NCI-H460 (cell line): ENCODE measurements around the gene PKD1L1. TPM values are rescaled to one million over a fixed set of nuclear protein-coding genes. Genes with fewer than 3 reads are reported as not detected.
A peak's percentile ranks its signal among the peaks of the same experiment; 100 is the strongest.
"Not testable (repeated sequence)": the region's sequence is repeated elsewhere in the genome, so short reads cannot be mapped to it uniquely, and the experiment has no call there.

ENCODE experiments used
- DNase-seq: peaks from one replicate; pipeline ENCODE4 v3.0.0-alpha.2; 2016; ENCODE audit warnings: low read depth; ENCODE audit errors: extremely low read depth
- polyA plus RNA-seq: library from polyadenylated mRNA; depleted of rRNA; stranded (reverse); fragments of >200 nt; gene quantifications from 2 replicates; pipeline ENCODE4 v1.2.3, GENCODE V29; 2014; cell fraction: nucleus; rRNA removed
- total RNA-seq: library from RNA; depleted of rRNA; stranded (reverse); fragments of >200 nt; shearing (Covaris generic); gene quantifications from 2 replicates; pipeline ENCODE4 v1.2.3, GENCODE V29; 2014; rRNA removed

Gene PKD1L1, protein sequence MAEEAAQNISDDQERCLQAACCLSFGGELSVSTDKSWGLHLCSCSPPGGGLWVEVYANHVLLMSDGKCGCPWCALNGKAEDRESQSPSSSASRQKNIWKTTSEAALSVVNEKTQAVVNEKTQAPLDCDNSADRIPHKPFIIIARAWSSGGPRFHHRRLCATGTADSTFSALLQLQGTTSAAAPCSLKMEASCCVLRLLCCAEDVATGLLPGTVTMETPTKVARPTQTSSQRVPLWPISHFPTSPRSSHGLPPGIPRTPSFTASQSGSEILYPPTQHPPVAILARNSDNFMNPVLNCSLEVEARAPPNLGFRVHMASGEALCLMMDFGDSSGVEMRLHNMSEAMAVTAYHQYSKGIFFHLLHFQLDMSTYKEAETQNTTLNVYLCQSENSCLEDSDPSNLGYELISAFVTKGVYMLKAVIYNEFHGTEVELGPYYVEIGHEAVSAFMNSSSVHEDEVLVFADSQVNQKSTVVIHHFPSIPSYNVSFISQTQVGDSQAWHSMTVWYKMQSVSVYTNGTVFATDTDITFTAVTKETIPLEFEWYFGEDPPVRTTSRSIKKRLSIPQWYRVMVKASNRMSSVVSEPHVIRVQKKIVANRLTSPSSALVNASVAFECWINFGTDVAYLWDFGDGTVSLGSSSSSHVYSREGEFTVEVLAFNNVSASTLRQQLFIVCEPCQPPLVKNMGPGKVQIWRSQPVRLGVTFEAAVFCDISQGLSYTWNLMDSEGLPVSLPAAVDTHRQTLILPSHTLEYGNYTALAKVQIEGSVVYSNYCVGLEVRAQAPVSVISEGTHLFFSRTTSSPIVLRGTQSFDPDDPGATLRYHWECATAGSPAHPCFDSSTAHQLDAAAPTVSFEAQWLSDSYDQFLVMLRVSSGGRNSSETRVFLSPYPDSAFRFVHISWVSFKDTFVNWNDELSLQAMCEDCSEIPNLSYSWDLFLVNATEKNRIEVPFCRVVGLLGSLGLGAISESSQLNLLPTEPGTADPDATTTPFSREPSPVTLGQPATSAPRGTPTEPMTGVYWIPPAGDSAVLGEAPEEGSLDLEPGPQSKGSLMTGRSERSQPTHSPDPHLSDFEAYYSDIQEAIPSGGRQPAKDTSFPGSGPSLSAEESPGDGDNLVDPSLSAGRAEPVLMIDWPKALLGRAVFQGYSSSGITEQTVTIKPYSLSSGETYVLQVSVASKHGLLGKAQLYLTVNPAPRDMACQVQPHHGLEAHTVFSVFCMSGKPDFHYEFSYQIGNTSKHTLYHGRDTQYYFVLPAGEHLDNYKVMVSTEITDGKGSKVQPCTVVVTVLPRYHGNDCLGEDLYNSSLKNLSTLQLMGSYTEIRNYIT (N-terminal part only)
- total RNA-seq: 0.05 TPM in 1 of 2 replicates, not detected in the other
- polyA plus RNA-seq: 0.03 and 0.04 TPM in 2 replicates

DNA sequence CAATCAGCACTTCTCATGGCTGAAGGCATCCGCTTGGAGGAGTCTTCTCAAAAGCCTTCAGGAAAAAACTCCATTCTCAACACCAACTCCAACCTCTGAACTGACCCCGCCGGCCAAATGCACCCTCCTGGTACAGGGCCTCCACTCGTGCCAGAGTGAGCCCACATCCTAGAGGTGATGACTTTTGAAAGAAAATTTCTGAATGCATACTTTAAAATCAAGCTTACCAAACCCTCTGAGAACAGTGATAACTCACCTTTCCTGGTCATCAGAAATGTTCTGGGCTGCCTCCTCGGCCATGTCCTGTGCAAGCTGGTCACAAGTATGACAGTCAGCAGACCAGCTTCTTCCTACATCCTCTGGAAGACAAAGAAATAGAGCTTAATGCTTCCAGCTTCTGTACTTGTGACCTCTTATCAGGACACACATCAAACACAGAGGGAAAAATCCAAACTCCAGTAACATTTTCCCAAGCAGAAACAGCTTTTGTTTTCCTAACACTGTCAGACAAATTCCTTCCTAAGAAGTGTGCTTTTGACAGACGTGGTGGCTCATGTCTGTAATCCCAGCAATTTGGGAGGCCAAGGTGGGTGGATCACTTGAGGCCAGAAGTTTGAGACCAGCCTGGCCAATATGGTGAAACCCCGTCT lies at the start of gene PKD1L1:
TSS of gene PKD1L1 (minus strand) at position 326 of the 650 bp plus-strand sequence. CDS start at position 300, 26 bp downstream.
- DNase-seq: no peak

DNA sequence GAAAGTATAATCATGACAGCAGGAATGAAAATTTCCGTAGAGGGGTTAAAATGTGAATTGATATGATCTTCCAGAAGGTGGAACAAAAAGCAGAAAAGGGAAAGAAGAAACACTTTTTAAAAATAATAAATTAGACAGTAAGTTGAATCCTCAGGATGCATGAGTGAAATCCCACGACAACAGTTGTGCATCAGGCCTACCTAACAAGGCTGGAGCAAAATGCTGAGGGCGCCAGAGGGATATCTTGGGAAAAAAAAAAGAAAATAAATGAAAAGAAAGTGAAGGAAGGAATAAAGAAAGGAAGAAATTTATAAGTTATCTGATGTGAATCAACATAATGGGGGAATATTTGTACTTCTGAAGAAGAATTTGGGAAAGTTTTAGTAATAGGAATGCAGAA lies 44.2 kb upstream of the PKD1L1 start:
- DNase-seq: no peak

DNA sequence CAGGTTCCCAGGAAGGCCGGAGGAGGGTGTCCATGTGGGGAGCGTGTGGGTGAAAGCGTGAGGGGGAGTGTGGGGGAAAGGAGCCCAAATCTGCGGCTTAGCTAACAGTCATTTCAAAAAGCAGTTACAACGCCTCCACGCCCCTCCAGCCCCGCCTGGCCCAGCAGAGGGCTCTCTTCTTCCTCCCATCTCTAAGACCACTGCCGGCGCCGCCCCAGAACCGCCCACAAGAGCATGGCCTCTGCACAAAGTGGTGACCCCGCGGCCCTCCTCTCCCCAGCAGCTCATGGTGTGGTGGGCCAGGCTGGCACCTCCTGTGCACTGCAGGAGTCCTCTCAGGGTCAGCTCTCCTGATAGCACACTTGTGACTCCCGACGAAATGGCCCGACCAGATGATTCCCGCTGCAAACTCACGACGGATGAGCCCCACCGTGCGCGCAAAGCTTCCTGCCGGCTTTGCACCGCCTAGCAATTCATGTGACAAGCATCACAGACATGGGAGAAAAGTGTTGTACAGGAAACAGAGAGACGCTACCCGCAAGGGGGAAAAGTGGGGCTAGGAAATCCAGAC lies 43.6 kb upstream of the PKD1L1 start:
- peak; percentile 85 for DNase-seq

DNA sequence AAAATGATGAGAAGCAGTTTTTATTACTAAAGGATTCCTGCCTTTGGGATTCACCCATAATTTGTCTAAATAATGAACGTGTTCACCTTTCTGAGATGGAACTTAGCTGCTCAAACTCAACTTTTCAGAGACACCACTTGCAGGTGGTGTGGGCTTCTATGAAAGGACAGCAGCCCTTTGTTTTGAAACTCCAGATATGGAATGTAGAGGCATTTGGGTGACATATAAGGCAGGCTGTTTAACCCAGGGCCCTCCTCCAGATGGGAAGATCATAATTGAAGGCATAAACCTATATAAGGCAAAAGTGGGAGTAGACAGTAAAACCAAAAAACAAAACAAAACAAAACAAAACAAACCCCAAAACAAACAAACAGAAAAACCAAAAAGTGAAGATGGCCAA lies 43.0 kb upstream of the PKD1L1 start:
- no peak for DNase-seq

DNA sequence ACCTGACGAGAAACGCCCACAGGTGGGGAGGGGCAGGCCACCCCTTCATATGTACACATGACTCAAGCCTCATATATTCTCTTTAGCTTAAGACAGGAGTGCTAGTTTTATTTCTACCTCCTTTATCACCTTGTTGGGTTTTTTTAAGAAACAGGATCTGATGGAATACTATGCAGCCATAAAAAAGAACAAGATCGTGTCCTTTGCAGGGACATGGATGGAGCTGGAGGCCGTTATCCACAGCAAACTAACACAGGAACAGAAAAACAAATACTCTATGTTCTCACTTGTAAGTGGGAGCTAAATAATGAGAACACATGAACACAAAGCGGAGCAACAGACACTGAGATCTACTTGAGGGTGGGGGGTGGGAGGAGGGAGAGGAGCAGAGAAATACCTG lies 42.3 kb upstream of the PKD1L1 start:
- no peak for DNase-seq

DNA sequence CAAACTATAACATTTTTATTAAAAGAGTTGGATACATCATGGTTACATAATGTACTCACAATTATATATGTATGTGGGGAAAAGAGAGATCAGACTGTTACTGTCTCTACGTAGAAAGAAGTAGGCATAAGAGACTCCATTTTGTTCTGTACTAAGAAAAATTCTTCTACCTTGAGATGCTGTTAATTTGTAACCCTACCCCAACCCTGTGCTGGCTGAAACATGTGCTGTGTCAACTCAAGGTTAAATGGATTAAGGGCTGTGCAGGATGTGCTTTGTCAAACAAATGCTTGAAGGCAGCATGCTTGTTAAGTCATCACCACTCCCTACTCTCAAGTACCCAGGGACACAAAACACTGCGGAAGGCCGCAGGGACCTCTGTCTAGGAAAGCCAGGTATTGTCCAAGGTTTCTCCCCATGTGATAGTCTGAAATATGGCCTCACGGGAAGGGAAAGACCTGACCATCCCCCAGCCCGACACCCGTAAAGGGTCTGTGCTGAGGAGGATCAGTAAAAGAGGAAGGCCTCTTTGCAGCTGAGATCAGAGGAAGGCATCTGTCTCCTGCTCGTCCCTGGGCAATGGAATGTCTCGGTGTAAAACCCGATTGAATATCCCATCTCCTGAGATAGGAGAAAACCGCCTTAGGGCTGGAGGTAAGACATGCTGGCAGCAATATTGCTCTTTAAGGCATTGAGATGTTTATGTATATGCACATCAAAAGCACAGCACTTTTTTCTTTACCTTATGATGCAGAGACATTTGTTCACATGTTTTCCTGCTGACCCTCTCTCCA lies 41.5 kb upstream of the PKD1L1 start:
- not testable (repeated sequence) for DNase-seq

DNA sequence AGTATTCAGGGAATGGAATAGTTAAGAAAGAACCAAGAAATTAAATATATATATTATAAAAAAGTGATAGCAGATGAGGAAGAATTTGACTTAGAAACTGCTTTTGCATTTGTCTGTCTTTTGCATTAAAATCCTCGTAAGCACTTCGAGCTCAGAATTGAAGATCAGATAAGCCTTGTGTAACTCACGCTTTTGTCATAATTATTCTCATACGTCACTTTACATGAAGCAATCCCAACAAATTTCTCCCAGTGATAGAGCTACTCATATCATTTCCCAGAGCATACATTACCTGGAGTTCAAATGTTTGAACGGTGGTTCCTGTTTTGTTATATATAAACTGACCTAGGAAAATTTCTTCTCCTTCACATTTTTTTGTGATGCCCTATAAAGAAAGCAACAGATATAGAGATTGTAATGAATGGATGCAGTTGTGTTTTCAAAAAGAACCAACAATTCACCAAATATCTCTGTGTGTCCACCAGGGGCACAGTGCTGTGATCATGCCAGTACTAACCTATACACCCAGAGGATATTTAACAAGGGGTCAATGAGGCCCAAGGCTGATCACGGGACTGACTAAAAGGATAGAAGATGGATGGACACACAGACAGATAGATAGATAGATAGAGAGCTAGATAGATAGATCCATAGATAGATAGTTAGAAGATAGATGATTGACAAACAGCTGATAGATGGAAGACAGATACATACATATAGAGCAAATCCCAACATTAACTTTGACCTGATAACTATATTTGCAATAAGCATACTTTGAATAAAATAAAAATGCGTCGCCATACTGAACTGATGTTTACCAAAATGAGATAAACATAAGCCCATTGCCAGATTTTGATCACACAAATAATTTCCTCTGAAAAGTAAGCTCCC lies 40.5 kb upstream of the PKD1L1 start:
- DNase-seq: no peak

DNA sequence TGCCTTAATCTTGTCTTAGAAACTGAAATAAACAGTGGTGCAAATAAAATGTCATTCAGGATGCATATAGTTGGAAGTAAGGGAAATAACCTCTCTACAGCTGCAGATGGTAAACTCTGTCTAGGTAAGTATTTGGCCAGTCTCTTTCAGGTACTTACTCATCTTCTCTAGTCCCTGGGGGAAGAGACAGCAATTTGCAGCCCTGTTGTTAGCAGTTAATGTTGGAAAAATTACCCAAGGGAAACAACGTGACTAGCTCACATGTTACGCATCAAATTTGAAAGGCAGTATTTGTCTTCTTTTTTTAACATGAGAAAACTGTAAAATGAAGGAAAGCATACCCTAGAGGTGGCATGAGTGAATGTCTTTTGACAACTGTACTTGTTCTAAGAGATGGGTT lies 34.3 kb upstream of the PKD1L1 start:
- no peak for DNase-seq

DNA sequence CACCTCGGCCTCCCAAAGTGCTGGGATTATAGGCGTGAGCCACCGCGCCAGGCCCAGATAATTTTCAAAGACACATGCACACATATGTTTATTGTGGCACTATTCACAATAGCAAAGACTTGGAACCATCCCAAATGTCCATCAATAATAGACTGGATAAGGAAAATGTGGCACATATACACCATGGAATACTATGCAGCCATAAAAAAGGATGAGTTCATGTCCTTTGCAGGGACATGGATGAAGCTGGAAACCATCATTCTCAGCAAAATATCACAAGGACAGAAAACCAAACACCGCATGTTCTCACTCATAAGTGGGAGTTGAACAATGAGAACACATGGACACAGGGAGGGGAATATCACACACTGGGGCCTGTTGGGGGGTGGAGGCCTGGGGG lies 32.4 kb upstream of the PKD1L1 start:
- not testable (repeated sequence) for DNase-seq

DNA sequence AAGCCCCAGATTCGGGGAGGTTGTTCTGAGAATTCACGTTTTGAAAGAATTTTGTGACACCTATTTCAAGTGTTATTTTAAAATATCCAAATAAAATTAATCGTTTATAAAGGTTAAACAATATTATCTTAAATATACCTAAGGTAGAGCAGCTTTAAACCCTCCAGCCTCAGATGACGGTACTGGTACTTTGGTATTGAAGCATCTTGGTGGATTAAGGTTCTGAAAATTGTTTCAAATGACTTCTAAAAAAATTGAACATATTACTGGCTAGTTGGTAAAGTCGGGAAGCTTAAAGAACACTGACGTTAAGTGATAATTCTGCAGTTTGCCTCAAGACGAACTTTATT lies 31.5 kb upstream of the PKD1L1 start:
- no peak for DNase-seq

DNA sequence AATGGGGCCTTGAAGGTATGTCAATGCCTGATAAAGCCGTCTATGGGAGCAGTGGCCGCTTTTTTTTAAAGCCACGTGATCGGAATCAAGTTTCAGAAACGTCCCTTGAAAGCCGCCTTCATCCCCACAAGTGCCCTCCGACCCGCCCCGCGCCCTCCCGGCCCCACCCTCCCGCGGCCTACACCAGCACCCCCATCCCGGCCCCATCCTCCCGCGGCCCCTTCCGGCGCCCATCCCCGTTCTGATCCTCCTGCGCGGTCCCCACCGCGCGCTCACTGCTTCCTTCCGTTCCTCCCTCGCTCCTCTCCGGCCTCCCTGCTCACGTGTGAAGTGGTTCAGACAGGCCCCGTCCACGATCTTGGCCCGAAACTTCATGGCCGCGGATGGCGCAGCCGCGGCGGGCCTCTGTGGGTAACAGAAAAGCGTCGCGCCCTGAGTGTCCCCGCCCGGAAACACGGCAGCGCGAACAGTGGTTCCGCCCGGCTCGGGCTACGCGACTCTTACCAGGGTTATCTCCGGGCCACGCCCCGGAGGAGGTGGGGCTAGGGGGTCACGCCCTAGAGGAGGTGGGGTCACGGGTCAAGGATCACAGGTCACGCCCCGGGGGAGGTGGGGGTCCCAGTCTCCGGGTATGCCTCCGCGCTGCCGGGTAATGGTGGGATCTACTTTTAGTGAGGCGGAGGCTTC lies 31.0 kb upstream of the PKD1L1 start, which contains the start of gene HUS1:
TSS of gene HUS1 (minus strand) at position 471 of the 687 bp plus-strand sequence. CDS start at position 375, 96 bp downstream.
- peak; percentile 86 for DNase-seq

DNA sequence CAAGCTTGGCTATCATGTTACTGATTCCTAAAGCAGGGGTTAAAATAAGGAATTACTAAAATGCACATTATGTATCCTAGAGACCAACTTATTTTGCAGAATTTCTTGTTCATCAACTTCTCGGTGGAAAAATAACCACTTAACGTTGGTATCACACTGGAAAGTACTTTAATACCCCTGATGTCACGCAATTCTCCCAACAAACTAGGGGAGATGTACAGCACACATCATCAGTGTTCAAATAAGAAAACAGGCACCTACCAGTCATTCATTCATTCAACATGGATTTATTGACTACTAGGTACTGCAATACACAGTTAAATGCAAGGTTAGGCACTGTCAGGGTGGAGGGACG lies 30.5 kb upstream of the PKD1L1 start:
- DNase-seq: no peak

DNA sequence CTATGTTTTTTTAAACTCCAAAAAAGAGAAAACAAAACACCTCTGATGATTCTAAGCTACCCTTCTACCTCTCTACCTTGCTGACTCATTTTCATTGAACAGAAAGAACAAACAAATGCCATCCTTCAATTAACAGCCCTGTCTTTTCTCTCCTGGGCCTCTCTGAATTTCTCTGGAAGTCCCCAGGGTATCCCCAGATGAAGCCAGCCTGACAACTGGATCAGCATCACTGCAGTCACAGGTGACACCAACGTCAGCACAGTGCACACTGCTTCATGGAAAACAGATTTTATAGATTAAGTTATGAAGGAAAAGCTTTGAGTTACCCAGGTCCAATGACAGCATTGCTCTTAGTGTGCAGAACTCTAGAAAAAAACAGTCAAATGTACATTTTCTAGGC lies 25.5 kb upstream of the PKD1L1 start:
- no peak for DNase-seq

DNA sequence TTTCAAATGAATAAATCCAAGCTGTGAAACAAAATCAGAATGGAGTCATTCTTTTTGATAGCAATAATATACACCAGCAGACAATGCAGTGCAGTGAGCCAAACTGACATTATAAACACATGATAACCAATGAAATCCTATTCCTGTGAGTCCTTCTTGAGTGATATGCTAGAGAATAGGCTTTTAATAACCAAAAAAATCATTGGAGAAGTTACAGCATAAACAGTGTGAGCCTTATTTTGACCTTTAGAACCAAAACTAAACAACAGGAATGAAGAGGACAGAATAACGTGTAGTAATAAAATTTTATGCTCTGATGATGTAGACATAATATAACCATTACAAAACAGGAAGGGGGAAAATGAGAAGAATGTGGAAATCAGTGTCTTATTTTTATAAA lies 22.5 kb upstream of the PKD1L1 start:
- DNase-seq: no peak

DNA sequence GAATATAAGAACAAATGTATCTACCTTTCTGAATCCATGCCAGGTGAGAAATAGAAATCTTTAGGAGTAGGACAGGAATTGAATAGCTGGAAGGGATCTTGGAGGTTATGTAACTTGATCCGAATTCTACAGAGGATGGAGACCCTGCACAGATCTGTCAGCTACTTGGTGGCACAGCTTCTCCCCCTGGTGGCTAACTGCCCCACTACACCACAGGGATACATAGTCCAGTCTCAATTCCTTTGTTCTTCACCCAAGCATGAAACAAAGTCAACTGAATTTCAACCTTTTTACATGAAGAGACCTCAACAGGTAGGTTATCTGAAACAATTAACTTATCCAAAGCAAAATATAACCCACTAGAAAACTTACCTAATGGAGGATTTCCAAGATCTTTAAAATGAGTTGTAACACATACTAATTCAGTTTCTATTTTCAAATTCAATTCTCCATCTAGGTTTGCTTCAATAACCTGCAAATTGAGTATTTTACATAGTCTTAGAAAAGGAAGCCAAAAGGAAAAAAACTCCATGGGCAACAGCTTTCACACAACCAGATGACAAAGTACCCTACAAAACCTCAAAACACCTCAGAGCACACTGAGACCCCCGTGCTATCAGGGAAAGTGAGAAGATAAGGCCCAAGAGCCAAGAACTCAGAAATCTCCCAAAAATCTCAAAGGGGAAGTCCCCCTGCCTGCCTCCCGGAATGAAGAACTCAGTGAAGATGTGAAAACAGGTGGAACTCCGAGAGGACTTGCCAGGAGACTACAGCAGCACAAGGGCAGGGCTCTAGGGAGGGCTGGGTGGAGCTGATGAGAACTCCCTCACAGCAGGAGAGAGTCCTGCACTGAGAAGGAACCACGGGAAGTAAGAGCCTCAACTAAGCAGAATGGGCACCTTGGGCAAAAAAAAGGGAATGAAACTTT lies 20.8 kb upstream of the PKD1L1 start:
- peak; percentile 46 for DNase-seq

DNA sequence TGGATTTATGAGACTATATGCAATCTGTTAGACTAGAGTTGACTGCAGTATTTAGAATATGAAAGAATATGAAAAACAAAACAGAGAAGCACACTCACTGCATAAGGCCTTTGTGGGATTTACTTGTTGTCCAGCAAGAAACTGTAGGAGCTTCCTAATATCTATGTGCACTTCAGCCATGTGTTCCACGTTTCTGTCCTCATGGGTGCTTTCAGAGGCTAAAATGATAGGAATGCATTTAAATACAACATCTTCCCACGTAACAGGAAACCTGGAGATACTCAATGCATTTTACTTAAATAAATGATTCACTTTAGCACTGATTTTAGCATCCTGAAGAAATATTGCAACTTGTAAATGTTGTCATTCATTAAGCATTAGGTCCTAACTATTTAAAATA lies 19.4 kb upstream of the PKD1L1 start:
- DNase-seq: no peak
